ENCODE results near the gene KCNT2.

- no peak for TF ChIP-seq NONO (IDR thresholded peaks at IDR 0.05; ENCODE audit: low read depth in 2 of 2, low read length in 1 of 2)
- TF ChIP-seq ATF4 (CRISPR knock-in tag; IDR thresholded peaks at IDR 0.05): no peak
- no peak for TF ChIP-seq ZNF232 (CRISPR knock-in tag; IDR thresholded peaks at IDR 0.05)
- no peak for TF ChIP-seq POLR2A (conservative IDR thresholded peaks at IDR 0.05)
- TF ChIP-seq ELF4 (CRISPR knock-in tag; IDR thresholded peaks at IDR 0.05): no peak
- TF ChIP-seq YY1 (IDR thresholded peaks at IDR 0.05; ENCODE audit: borderline replicate concordance in 1 of 3, control insufficient read depth in 1 of 3, extremely low read depth in 1 of 3, insufficient read depth in 3 of 3, insufficient read length in 1 of 3, insufficient replicate concordance in 2 of 3, low read depth in 1 of 3, low read length in 2 of 3): no peak
- no peak for TF ChIP-seq PREB (CRISPR knock-in tag; IDR thresholded peaks at IDR 0.05)
- TF ChIP-seq CTCF (IDR thresholded peaks at IDR 0.05 in 2 of 3, conservative IDR thresholded peaks at IDR 0.05 in 1 of 3; ENCODE audit: insufficient read depth in 2 of 3, low read depth in 1 of 3, low read length in 3 of 3): no peak
- no peak for TF ChIP-seq POLR2AphosphoS5 (IDR thresholded peaks at IDR 0.05; ENCODE audit: control insufficient read depth, insufficient read depth, low read depth, low read length)
- no peak for TF ChIP-seq CHD7 (IDR thresholded peaks at IDR 0.05; ENCODE audit: low read depth, low read length)
- TF ChIP-seq ARID3A (IDR thresholded peaks at IDR 0.05; ENCODE audit: borderline replicate concordance, low read depth, low read length): no peak
- TF ChIP-seq POLR2AphosphoS2 (IDR thresholded peaks at IDR 0.05; ENCODE audit: low read length): no peak
These were observed 35.0 kb downstream of the KCNT2 start for GRCh38 chr1:196573226-196573625.
